H1 (cell line): Measurements from ENCODE around the gene LCA5L. TPM values are rescaled to one million over a fixed set of nuclear protein-coding genes. Genes with fewer than 3 reads are reported as not detected.

ENCODE experiments used
- CHD1 ChIP-seq: IDR thresholded peaks from 2 replicates; pipeline ENCODE4 v1.6.1; 2012; ENCODE audit warnings: low read depth, low read length, improper control_type of control experiment
- CHD2 ChIP-seq: IDR thresholded peaks from 2 replicates; pipeline ENCODE4 v1.6.1; 2012; ENCODE audit warnings: low read length, improper control_type of control experiment
- EZH2 ChIP-seq: fragments of 200-600 bp; sonication (generic); IDR thresholded peaks from 2 replicates; pipeline ENCODE4 v1.7.1; 2012; ENCODE audit warnings: low read depth, mild to moderate bottlenecking, moderate library complexity, low read length, inconsistent platforms; ENCODE audit not compliant: severe bottlenecking
- SIX5 ChIP-seq: IDR thresholded peaks from 2 replicates; pipeline ENCODE4 v1.6.1; 2011; ENCODE audit warnings: mild to moderate bottlenecking, low read depth, low read length
- SP1 ChIP-seq: IDR thresholded peaks from 2 replicates; pipeline ENCODE4 v1.6.1; 2011; ENCODE audit warnings: low read depth, low read length
- SP2 ChIP-seq: IDR thresholded peaks from 2 replicates; pipeline ENCODE4 v1.6.1; 2012; ENCODE audit warnings: mild to moderate bottlenecking, low read length, inconsistent platforms
- SRF ChIP-seq: IDR thresholded peaks from 2 replicates; pipeline ENCODE4 v1.6.1; 2011; ENCODE audit warnings: mild to moderate bottlenecking, low read depth, low read length, moderate library complexity
- TBP ChIP-seq: IDR thresholded peaks from 2 replicates; pipeline ENCODE4 v1.6.1; 2011; ENCODE audit warnings: low read depth, low read length, improper control_type of control experiment
- TCF12 ChIP-seq: IDR thresholded peaks from 2 replicates; pipeline ENCODE4 v1.6.1; 2011; ENCODE audit warnings: low read depth, mild to moderate bottlenecking, low read length
- polyA plus RNA-seq, 7 experiments: library from polyadenylated mRNA; depleted of rRNA in 3 of 7; stranded (reverse) in 5 of 7; unstranded in 2 of 7; fragments of >200 nt in 5 of 7; fragments of 200-250 nt in 2 of 7; gene quantifications; 1 replicate in 5 of 7; 2 replicates in 1 of 7; 4 replicates in 1 of 7; pipeline versions ENCODE4 v1.2.1 to v1.2.3, GENCODE V29; 2011 to 2013; ENCODE audit warnings: missing spikeins in 2 of 7, mixed read lengths in 2 of 7
- total RNA-seq: library from RNA; stranded (reverse); fragmentation: NEBNext Ultra II Directional; extraction: Animal tissue kit (Norgen Biotek cat#: 25700); gene quantifications from 2 replicates; pipeline ENCODE4 v1.2.1, GENCODE V29; 2021
- TF ChIP-seq, protein P1 (sequence below): IDR thresholded peaks from 2 replicates; pipeline ENCODE4 v1.6.1; 2012; ENCODE audit warnings: low read length, inconsistent platforms

The LCA5L gene
- total and polyA plus RNA-seq, 2 of the 8 experiments (the other 6 are each of a cell fraction or from before 2014, with no cell fraction given): 0.11 to 0.84 TPM

DNA sequence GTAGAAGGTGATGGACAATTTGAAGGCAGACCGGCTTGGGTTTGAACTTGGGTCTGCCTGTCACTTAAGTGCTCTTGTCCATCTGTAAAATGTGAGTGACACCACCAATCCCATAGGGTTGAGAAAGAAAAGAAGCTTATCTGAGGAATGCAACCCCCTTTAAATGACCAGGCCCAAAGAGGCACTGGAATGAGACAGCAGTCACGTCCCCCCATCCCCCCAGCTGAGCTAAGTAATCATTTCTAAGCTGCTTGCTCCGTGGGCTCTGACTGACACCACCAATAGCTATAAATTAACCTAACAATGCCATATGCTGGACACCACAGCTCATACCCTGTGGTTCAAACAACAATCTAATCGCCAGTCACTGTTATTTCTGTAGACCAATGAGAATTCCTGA is 15.1 kb downstream of the LCA5L start (continued):
- TF ChIP-seq, protein P1, sequence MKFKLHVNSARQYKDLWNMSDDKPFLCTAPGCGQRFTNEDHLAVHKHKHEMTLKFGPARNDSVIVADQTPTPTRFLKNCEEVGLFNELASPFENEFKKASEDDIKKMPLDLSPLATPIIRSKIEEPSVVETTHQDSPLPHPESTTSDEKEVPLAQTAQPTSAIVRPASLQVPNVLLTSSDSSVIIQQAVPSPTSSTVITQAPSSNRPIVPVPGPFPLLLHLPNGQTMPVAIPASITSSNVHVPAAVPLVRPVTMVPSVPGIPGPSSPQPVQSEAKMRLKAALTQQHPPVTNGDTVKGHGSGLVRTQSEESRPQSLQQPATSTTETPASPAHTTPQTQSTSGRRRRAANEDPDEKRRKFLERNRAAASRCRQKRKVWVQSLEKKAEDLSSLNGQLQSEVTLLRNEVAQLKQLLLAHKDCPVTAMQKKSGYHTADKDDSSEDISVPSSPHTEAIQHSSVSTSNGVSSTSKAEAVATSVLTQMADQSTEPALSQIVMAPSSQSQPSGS: no peak
- TF ChIP-seq SP2: no peak
- TF ChIP-seq SP1: 0 out of 2 replicates have a peak, but pooled peaks have one; percentile 22
- no peak for TF ChIP-seq TBP
- TF ChIP-seq EZH2: no peak
- no peak for TF ChIP-seq SRF
- no peak for TF ChIP-seq TCF12
- no peak for TF ChIP-seq CHD1
- no peak for TF ChIP-seq CHD2
- TF ChIP-seq SIX5: no peak
- TF ChIP-seq, all 59 proteins: peak for 3
